ENCODE data around the gene PLEKHM3. TPM values are rescaled to one million over a fixed set of nuclear protein-coding genes. Genes with fewer than 3 reads are reported as not detected.

Gene PLEKHM3
- total and polyA plus RNA-seq, 2 of the 13 experiments (the other 11 are each of a cell fraction or from before 2014, with no cell fraction given): 4.5 to 4.7 TPM

- TF ChIP-seq ZSCAN21 (CRISPR knock-in tag; IDR thresholded peaks at IDR 0.05; ENCODE audit: borderline replicate concordance) (peak; percentile 96), RBFOX2 (IDR thresholded peaks at IDR 0.05; ENCODE audit: low read depth, low read length) (peak; percentile 93), ZBED4 (CRISPR knock-in tag; IDR thresholded peaks at IDR 0.05; ENCODE audit: borderline replicate concordance) (peak; percentile 93), GFI1 (CRISPR knock-in tag; IDR thresholded peaks at IDR 0.05; ENCODE audit: borderline replicate concordance) (peak; percentile 97), ZBTB42 (CRISPR knock-in tag; IDR thresholded peaks at IDR 0.05) (0 out of 2 replicates have a peak, but pooled peaks have one; percentile 53), ZNF296 (CRISPR knock-in tag; conservative IDR thresholded peaks at IDR 0.05) (0 out of 2 replicates have a peak, but pooled peaks have one; percentile 66), HNRNPL (IDR thresholded peaks at IDR 0.05; ENCODE audit: low read depth, low read length) (peak; percentile 87), RNF219 (CRISPR knock-in tag; IDR thresholded peaks at IDR 0.05) (no peak), ZNF597 (CRISPR knock-in tag; IDR thresholded peaks at IDR 0.05) (no peak), PBX3 (CRISPR knock-in tag; IDR thresholded peaks at IDR 0.05; ENCODE audit: borderline replicate concordance) (no peak; the same call in 1 of the 2 replicates), ZBTB21 (CRISPR knock-in tag; IDR thresholded peaks at IDR 0.05) (peak; percentile 42; the same call in 1 of the 2 replicates), SCMH1 (CRISPR knock-in tag; IDR thresholded peaks at IDR 0.05; ENCODE audit: borderline replicate concordance) (no peak), KLF15 (CRISPR knock-in tag; IDR thresholded peaks at IDR 0.05; ENCODE audit: borderline replicate concordance) (0 out of 2 replicates have a peak, but pooled peaks have one; percentile 91), TGIF2 (CRISPR knock-in tag; IDR thresholded peaks at IDR 0.05) (peak; percentile 99), ZNF747 (CRISPR knock-in tag; IDR thresholded peaks at IDR 0.05; ENCODE audit: borderline replicate concordance) (peak; percentile 99), ZNF549 (CRISPR knock-in tag; IDR thresholded peaks at IDR 0.05) (no peak), HES4 (CRISPR knock-in tag; IDR thresholded peaks at IDR 0.05; ENCODE audit: borderline replicate concordance) (no peak), ZNF644 (CRISPR knock-in tag; IDR thresholded peaks at IDR 0.05; ENCODE audit: low read depth) (peak; percentile 62; the same call in 1 of the 2 replicates), ADNP (CRISPR knock-in tag; IDR thresholded peaks at IDR 0.05) (peak; percentile 63; the same call in 1 of the 2 replicates), MTF2 (CRISPR knock-in tag; IDR thresholded peaks at IDR 0.05; ENCODE audit: borderline replicate concordance) (peak; percentile 29; the same call in 1 of the 2 replicates), ZSCAN12 (CRISPR knock-in tag; IDR thresholded peaks at IDR 0.05) (peak; percentile 83; the same call in 1 of the 2 replicates)
Observed at GRCh38 chr2:208025037-208025813, at the start of gene PLEKHM3 (continued).

All from HepG2 (cell line).